PC-3 (cell line): ENCODE measurements around the gene MAGI1.

Experiments used
- EZH2 ChIP-seq: fragments of 300-600 bp; sonication (generic); IDR thresholded peaks from one replicate; pipeline ENCODE4 v1.6.1; 2017; ENCODE audit warnings: antibody characterized with exemption, mild to moderate bottlenecking, low read length; ENCODE audit not compliant: unreplicated experiment
- TF ChIP-seq, protein P1 (sequence below): fragments of 300-600 bp; sonication (generic); conservative IDR thresholded peaks from 2 replicates; pipeline ENCODE4 v1.5.1; 2017; ENCODE audit warnings: antibody characterized with exemption, low read depth, mild to moderate bottlenecking, low read length

DNA sequence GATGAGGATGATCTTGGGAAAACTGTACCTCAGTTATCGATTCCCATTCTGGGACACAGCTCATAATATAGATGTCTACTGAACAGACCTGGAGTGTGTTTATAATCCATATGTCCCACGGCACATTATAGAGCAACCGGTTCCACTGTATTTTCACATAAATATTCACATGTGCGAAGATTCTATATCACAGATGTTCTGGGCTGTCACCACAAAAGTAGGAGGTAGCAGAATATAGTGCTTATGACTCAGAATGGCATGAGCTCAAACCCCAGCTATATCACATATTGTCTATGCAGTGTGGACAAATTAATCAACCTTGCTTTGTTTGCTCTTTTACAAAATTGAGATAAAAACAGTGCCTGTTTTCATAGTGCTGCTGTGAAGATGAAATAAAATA is 710.6 kb downstream of the MAGI1 start:
- TF ChIP-seq, protein P1, sequence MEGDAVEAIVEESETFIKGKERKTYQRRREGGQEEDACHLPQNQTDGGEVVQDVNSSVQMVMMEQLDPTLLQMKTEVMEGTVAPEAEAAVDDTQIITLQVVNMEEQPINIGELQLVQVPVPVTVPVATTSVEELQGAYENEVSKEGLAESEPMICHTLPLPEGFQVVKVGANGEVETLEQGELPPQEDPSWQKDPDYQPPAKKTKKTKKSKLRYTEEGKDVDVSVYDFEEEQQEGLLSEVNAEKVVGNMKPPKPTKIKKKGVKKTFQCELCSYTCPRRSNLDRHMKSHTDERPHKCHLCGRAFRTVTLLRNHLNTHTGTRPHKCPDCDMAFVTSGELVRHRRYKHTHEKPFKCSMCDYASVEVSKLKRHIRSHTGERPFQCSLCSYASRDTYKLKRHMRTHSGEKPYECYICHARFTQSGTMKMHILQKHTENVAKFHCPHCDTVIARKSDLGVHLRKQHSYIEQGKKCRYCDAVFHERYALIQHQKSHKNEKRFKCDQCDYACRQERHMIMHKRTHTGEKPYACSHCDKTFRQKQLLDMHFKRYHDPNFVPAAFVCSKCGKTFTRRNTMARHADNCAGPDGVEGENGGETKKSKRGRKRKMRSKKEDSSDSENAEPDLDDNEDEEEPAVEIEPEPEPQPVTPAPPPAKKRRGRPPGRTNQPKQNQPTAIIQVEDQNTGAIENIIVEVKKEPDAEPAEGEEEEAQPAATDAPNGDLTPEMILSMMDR = no peak
- TF ChIP-seq EZH2 = no peak
